Activated naive CD8-positive, alpha-beta T cell treated with anti-CD3 and anti-CD28 coated beads, Interleukin-2, amount 50 U/mL, for 16 hours (primary cell): ENCODE measurements around the gene IFRD2.

Experiments used
- DNase-seq: peaks from one replicate; pipeline ENCODE4 v3.0.0-alpha.2; 2020; ENCODE audit warnings: low read depth, low spot score

The IFRD2 gene, protein sequence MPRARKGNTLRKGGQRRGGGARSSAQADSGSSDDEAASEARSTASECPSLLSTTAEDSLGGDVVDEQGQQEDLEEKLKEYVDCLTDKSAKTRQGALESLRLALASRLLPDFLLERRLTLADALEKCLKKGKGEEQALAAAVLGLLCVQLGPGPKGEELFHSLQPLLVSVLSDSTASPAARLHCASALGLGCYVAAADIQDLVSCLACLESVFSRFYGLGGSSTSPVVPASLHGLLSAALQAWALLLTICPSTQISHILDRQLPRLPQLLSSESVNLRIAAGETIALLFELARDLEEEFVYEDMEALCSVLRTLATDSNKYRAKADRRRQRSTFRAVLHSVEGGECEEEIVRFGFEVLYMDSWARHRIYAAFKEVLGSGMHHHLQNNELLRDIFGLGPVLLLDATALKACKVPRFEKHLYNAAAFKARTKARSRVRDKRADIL

DNA sequence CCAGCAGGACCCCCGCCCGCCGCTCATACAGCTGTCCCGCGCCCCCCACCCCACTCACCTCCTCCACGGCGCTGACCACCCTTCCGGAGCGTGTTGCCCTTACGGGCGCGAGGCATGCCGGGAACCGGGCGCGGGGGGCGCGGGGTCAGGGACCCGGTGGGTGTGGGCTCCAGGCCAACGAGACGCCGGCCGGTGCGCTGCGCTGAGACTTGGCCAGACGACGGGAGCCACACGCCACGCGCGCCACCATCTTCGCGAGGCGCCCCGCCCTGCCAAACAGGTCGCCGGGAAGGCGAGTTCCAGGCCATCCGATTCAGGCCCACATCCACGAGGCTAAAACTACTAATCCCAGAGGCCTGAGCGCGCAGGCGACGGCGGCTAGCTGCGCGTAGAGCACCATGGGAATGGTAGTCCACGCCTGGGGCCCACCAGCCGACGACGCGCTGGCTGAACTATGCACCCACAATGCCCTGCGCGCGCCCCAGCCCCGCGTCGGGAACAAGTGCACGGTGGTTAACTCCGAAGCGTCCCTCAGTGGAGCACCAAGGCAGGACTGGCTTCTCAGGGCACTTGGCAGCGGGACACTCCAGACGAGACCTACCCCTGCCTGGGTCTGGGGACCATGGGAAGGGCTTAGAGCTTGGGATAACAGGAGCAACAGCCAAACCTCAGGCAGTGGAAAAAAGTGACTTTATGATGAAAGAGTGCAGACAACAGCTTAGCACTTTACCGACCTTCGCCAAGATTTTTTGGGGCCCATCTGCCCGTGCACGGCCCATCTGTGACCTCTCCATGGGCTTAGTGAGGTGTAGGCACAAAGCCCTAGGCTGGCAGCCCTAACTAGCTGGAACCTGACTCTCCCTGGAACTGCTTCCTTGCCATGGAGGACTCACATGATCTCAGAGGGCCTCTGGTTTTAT is at the start of gene IFRD2:
IFRD2 (minus strand) TSS at position 271 of the 920 bp plus-strand sequence; CDS start at position 116, 155 bp downstream.
- peak; percentile 89 for DNase-seq

DNA sequence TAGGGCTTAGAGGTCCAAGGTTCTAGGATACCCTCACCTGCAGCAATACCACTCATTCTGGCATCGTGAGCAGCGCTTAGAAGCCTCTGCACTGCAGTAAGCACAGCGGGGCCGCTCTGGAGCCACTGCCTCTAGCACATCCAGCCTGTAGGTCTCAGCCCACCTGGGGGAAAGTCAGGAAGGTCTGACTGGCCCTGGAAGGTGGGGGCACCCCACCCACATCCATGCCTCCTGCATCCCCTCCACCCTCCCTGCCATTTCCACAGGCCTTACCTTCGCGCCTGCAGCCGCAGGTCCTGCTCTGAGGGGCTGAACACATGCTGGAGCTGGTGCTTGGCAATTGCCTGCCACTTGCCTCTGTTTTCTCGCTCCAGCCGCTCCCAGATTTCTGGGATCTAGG is 49.3 kb upstream of the IFRD2 start:
- no peak for DNase-seq

DNA sequence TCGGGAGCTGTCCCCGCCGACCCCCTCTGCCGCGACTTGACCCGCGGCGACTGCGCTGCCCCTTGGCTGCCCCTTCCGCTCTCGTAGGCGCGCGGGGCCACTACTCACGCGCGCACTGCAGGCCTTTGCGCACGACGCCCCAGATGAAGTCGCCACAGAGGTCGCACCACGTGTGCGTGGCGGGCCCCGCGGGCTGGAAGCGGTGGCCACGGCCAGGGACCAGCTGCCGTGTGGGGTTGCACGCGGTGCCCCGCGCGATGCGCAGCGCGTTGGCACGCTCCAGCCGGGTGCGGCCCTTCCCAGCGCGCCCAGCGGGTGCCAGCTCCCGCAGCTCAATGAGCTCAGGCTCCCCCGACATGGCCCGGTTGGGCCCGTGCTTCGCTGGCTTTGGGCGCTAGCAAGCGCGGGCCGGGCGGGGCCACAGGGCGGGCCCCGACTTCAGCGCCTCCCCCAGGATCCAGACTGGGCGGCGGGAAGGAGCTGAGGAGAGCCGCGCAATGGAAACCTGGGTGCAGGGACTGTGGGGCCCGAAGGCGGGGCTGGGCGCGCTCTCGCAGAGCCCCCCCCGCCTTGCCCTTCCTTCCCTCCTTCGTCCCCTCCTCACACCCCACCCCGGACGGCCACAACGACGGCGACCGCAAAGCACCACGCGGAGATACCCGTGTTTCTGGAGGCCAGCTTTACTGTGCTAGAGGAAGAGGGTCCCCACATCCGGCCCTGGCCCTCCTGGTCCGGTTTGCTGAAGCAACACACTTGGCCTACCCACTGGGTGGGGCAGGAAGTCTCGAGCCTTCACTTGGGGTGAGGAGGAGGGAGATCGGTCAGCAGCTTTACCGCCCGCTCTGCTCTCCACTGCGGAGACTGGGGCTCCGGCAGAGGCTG is 48.5 kb upstream of the IFRD2 start, which contains the start of gene RASSF1:
RASSF1 (minus strand) TSS at position 389 of the 882 bp plus-strand sequence; CDS start at position 358, 31 bp downstream.
- no peak for DNase-seq

DNA sequence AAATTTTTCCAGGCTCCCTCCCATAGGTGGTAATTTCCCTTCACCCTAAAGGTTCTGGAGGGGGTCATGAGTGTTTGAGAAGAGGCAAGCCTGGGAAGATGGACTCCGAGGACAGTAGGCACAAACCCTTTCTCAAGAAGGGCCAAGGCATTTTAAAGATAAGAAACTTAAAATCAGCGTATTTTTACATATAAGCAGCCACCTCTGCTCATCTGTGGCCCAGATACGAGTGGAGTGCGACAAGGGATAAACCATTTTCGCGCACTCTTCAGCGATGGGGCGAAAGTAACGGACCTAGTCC is 47.9 kb upstream of the IFRD2 start:
- no peak for DNase-seq

DNA sequence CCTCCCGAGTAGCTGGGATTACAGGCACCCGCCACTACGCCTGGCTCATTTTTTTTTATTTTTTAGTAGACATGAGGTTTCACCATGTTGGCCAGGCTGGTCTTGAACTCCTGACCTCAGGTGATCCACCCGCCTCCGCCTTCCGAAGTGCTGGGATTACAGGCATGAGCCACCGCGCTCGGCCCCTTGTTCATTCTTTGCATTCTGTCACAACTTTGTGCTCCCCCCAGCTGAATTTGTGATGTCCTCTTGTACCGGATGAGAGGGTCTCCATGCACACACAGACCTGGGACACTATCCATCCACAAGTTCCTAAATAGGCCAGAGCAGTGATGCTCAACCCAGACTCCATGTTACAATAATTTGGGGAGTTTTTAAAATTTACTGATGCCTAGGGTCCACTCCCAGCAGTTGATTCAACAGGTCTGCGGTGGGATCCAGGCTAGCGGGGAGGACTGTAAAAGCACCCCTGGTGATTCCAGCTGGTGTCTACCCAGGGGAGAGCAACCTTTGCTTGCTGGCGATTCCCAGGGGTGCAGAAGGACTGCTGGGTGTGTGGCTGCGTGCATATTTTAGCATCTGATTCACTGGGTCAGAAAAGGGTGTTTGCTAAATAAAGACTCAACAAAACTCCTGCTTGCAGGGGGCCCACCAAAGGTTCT is 47.4 kb upstream of the IFRD2 start:
- DNase-seq, result no peak

DNA sequence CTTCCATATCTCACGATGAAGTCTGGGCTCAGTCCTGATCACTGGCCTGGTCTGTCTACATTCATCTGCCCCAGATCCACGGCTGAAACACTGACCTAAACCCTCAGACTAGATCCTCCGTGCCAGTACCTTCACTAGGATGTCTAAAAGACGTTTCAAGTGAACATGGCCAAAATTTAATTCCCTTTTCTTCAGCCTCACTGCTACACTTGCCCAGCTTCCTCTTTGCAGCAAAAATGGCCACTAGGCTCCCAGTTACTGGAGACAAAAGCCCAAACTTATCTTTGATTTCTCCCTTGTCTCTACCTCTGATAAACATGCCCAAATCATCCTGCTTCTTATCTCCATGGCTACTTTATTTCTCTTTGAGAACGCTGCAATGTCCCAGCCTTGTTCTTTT is 46.7 kb upstream of the IFRD2 start:
- DNase-seq, result no peak

DNA sequence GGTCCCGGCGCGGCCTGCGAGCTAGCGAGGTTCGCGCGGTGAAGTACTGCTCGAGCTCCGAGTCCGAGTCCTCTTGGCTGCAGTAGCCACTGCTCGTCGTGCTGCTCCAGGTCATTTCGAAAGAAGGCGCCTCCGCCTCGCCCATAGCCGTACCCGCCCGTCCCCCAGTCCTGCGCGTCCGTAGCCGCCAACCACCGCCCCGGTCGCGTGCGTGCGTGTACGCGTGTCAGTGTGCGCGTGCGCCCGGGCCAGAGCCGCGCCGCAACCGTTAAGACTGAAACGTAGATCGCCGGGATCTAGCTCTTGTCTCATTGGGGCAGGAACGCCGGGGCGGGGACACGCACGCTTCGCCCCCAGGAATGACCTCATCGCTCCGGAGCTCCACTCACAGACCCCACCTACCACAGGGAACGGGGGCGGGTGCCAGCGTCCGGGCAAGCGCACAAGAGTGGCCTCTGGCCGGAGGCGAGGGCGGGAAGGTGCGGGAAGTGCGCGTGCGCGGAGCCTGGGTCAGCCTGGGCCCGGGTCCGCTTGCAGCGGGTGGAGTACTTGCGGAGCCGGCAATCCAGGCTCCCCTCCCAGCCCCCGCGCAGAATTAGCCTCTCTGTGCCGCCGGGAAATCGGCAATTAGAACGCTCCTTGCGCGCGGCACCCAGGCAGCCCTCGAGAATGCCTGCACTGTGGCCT is 45.1 kb upstream of the IFRD2 start:
- peak; percentile 93 for DNase-seq

GRCh38 chr3:50336452-50337174 is 44.4 kb upstream of the IFRD2 start:
- no peak for DNase-seq

DNA sequence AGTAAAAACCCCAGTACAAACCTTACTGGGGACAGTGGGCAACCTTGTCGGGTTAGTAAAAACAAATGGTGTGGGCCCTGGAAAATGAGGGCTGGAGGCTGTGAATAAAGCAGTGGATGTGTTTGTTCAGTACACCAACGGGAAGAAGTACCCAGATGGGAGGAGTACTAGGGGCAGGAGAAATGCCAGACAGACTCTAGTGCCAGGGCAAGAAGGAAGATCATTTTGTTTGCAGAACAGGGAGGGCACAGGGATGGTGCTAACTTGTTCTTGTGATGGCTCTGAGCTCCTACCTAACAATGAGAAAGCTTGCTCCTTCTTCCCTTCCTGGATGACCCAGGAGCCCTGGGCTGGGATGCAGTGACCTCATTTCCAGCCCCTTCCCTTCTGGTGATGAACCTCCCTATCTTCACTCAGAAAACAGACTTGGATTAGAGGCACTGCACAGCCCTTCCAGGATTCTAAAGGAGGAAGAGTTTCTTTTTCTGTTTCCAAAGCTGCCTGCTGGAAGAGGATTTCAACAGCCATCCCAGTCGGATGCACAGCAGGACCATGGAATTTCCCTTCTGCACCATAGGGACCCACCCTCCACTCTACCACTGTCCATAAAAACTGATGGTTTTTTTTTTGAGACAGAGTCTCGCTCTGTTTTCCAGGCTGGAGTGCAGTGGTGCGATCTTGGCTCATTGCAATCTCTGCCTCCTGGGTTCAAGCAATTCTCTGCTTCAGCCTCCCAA is 42.3 kb upstream of the IFRD2 start:
- DNase-seq, result no peak

DNA sequence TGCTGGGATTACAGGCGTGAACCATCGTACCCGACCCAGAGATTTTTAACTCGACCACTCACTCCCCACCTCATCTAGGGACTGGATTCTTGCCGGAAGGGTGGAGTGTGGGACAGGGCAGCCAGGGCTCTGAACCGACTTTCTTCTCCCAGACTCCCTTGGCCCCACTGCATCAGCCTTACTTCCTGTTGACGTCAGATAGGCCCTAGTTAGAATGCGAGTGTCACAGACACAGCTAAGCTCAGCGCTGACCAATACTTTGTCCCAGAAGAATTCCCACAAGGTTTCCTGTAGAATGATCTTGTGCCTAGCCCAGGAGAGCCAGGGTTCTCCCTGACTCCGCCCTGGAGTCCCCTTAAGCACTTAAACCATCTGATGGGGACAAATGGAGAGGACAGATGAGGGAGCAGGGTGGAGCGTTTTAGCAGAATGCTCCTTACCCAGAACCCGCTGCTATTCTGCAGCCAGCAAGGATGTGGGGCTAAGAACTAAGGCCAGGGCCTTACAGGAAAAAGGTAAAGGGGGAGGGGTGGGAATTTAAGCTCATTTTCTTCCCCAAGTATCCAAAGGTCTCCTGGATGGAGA is 41.6 kb upstream of the IFRD2 start:
- no peak for DNase-seq

- DNase-seq, result no peak
These were observed 39.2 kb upstream of the IFRD2 start for GRCh38 chr3:50331364-50331907.

- DNase-seq, result no peak
These were observed 38.1 kb upstream of the IFRD2 start for GRCh38 chr3:50330330-50330729.

GRCh38 chr3:50327943-50328691 is 35.9 kb upstream of the IFRD2 start, which contains the start of gene TUSC2:
TSS of gene TUSC2 (minus strand) at chr3:50328223. CDS start at chr3:50328099, 124 bp downstream.
- peak; percentile 84 for DNase-seq

DNA sequence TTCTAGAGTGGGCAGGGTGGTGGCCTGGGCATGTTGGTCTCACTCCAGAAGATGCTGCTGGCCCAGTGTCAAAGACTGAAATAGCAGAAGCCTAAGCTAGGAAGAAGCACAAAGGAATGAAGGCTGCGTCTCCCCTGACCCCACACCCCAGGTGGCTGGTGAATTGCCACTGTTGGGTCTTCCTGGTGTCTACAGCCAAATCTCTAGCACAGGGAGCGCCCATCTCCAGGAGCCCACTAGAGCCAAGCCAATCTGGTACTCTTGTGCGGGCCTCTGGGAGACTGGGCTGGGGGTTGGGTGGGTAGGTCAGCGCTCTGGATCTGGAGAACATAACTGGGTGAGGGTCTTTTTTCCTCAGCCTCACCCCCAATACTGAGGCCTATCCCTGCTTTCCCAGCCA is 34.9 kb upstream of the IFRD2 start:
- DNase-seq, result no peak

GRCh38 chr3:50326182-50326541 is 33.9 kb upstream of the IFRD2 start:
- no peak for DNase-seq

- DNase-seq, result no peak
These were observed 33.4 kb upstream of the IFRD2 start for GRCh38 chr3:50325497-50326181.

DNA sequence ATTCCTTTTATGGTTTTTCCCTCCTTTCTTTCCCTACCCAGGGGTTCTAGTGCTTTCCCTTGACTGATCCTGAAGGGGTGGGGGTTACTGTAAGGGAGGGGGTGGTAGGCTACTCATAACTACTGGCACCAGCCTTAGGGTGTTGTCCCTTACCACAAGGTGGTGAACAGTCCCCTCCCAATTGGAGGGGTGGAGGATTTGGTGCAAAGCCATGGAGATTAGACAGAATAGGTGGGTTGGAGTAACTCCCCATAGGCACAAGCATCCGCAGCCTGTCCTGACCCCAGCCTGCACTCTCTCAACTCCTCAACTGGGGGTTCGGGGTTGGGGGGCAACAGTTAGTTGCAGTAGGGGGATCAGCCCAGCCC is 32.9 kb upstream of the IFRD2 start:
- DNase-seq, result no peak
